Esophagus muscularis mucosa (tissue), 4 donors: Measurements from ENCODE around the gene OSBPL10. TPM values are rescaled to one million over a fixed set of nuclear protein-coding genes. Genes with fewer than 3 reads are reported as not detected.

Experiments
- DNase-seq: peaks from one replicate; pipeline ENCODE4 v3.0.0-alpha.2; 2017; ENCODE audit errors: extremely low spot score
- H3K27ac ChIP-seq, 4 donors: fragments of 200-600 bp; sonication (generic); replicated peaks in 1 of 4; 1 replicate in 3 of 4; 2 replicates in 1 of 4; pipeline ENCODE4 v1.5.1; 2016 to 2019; ENCODE audit warnings: mild to moderate bottlenecking in 1 of 4
- H3K27me3 ChIP-seq, 4 donors: fragments of 200-600 bp; sonication (generic); one replicate each; pipeline versions ENCODE4 v1.5.1 to v1.6.0; 2016 to 2019
- H3K36me3 ChIP-seq, 4 donors: fragments of 200-600 bp; sonication (generic); one replicate each; pipeline ENCODE4 v1.5.1; 2016 to 2019
- H3K4me1 ChIP-seq, 4 donors: fragments of 200-600 bp; sonication (generic); one replicate each; pipeline ENCODE4 v1.5.1; 2016 to 2019
- H3K4me3 ChIP-seq, 4 donors: fragments of 200-600 bp; sonication (generic); 1 replicate in 2 of 4; 2 replicates in 2 of 4; pipeline ENCODE4 v1.5.1; 2016 to 2019; ENCODE audit warnings: mild to moderate bottlenecking in 4 of 4, moderate library complexity in 1 of 4
- H3K9me3 ChIP-seq, 4 donors: fragments of 200-600 bp; sonication (generic); 1 replicate in 3 of 4; 2 replicates in 1 of 4; pipeline ENCODE4 v1.5.1; 2016 to 2019
- CTCF ChIP-seq, 3 experiments: fragments of 200-600 bp in 2 of 3; fragments of 450-650 bp in 1 of 3; sonication (generic) in 2 of 3; IDR thresholded peaks; one replicate each; pipeline ENCODE4 v1.5.1; 2017 to 2019; ENCODE audit warnings: antibody characterized with exemption in 3 of 3, mild to moderate bottlenecking in 2 of 3, moderate library complexity in 1 of 3
- EP300 ChIP-seq: sonication (generic); formaldehyde crosslinking; IDR thresholded peaks from one replicate; pipeline ENCODE4 v1.6.1; 2017; ENCODE audit warnings: antibody characterized with exemption
- POLR2A ChIP-seq: fragments of 450-650 bp; IDR thresholded peaks from one replicate; pipeline ENCODE4 v1.6.1; 2017; ENCODE audit warnings: antibody characterized with exemption, moderate library complexity, mild to moderate bottlenecking, low read depth
- POLR2AphosphoS5 ChIP-seq, 2 donors: sonication (generic); formaldehyde crosslinking; IDR thresholded peaks; one replicate each; pipeline ENCODE4 v1.6.1; 2017; ENCODE audit warnings: antibody characterized with exemption in 2 of 2
- WGBS: methylation state at CpG from one replicate; pipeline ENCODE4 v1.1.5; 2018; 5-methylcytosine and 5-hydroxymethylcytosine counted together
- intact Hi-C: fragments of 100-400 bp; cut with DNase I; formaldehyde crosslinking; loops from one replicate; pipeline ENCODE4 v1.15.1; 2023
- total RNA-seq, 4 donors: library from RNA; depleted of rRNA; stranded (reverse); fragments of >200 nt; gene quantifications; one replicate each; pipeline versions ENCODE4 v1.1.0 to v1.2.1, GENCODE V29; 2016

The OSBPL10 gene
- total RNA-seq, 4 donors from 2014 or later = 6.3 to 12.2 (median 7.6) TPM

DNA sequence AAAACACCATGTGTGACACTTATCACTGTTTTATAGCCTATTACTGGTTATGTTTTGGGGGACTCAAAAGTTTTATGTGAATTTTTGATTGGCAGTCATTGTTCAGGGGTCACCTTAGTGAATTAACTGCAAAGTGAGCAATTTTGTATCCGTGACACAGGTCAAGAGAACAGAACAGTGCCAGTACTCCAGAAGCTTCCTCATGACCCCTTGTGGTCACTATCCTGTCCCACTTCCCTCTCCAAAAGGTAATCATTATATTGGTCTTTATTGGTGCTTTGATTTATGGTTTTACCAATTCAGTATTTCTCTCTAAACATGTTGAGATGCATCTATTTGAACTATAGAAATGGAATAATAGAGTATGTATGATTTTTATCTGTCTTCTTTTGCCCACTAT, 341.2 kb downstream of the OSBPL10 start:
- Histone ChIP-seq H3K4me3 (no peak overlapping the region), H3K27ac (no peak overlapping the region), H3K4me1 (peaks cover 0 to 4% (median 2%) of the 10 kb centered on the region in 4 donors), H3K27me3 (no peaks in the 10 kb centered on the region), H3K9me3 (no peaks in the 10 kb centered on the region), H3K36me3 (peaks cover 0 to 13% (median 5%) of the 10 kb centered on the region in 4 donors)
- intact Hi-C loops = no loop called here
- WGBS = 100% methylated on average over 1 of the region's 1 CpG
- TF ChIP-seq POLR2AphosphoS5 (IDR thresholded peaks at IDR 0.05) (no peak), POLR2A (no peak), CTCF (IDR thresholded peaks at IDR 0.05) (no peak), EP300 (no peak)
- DNase-seq = no peak

- H3K9me3 ChIP-seq = no peaks in the 10 kb centered on the region
- H3K4me3 ChIP-seq = no peak overlapping the region
- 55% methylated on average over 2 of the region's 2 CpGs for WGBS
- no peak overlapping the region for H3K27ac ChIP-seq
- H3K36me3 ChIP-seq = peaks cover 0 to 25% (median 11%) of the 10 kb centered on the region in 4 donors
- intact Hi-C loops = no loop called here
- no peak for DNase-seq
- H3K27me3 ChIP-seq = no peaks in the 10 kb centered on the region
- H3K4me1 ChIP-seq = peaks cover 0 to 4% (median 2%) of the 10 kb centered on the region in 4 donors
- TF ChIP-seq EP300 = no peak
- TF ChIP-seq CTCF (IDR thresholded peaks at IDR 0.05) = no peak
- no peak for TF ChIP-seq POLR2AphosphoS5 (IDR thresholded peaks at IDR 0.05)
- TF ChIP-seq POLR2A = no peak
Observed at GRCh38 chr3:31636694-31637442, 344.2 kb downstream of the OSBPL10 start.

GRCh38 chr3:31636049-31636448, 345.0 kb downstream of the OSBPL10 start:
- intact Hi-C loops = no loop called here
- 83% methylated on average over 4 of the region's 4 CpGs for WGBS
- DNase-seq = no peak
- no peaks in the 10 kb centered on the region for H3K27me3 ChIP-seq
- no peak overlapping the region for H3K27ac ChIP-seq
- no peak for TF ChIP-seq POLR2A
- no peak for TF ChIP-seq EP300
- no peak for TF ChIP-seq CTCF (IDR thresholded peaks at IDR 0.05)
- no peak for TF ChIP-seq POLR2AphosphoS5 (IDR thresholded peaks at IDR 0.05)
- peaks cover 1 to 33% (median 20%) of the 10 kb centered on the region in 4 donors for H3K36me3 ChIP-seq
- no peak overlapping the region for H3K4me3 ChIP-seq
- H3K4me1 ChIP-seq = peaks cover 0 to 4% (median 2%) of the 10 kb centered on the region in 4 donors
- no peaks in the 10 kb centered on the region for H3K9me3 ChIP-seq

DNA sequence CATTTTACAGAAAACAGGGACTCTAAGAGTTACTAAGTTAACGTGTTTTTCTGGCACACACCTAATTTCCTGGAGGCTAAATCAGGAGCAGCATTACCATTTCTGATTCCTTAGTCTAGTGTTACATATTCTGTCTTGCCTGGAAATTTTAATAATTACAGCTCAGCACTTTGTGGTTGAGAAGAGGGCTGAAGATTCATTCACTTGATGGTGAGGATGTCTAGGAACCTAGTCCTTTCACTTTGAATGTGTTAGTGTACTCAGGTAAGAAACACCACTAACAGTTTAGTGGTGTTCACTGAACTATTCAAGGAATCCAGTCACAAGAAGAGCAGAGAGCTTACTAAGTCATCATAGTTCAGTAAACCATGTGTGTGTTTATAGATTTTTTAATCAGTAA, 345.5 kb downstream of the OSBPL10 start:
- Histone ChIP-seq H3K4me3 (no peak overlapping the region), H3K9me3 (no peaks in the 10 kb centered on the region), H3K36me3 (peaks cover 6 to 38% (median 24%) of the 10 kb centered on the region in 4 donors), H3K27me3 (no peaks in the 10 kb centered on the region), H3K4me1 (peaks cover 0 to 4% (median 2%) of the 10 kb centered on the region in 4 donors), H3K27ac (no peak overlapping the region)
- TF ChIP-seq CTCF (IDR thresholded peaks at IDR 0.05) (no peak), POLR2A (no peak), POLR2AphosphoS5 (IDR thresholded peaks at IDR 0.05) (no peak)
- DNase-seq = no peak
- intact Hi-C loops = no loop called here
- 81% methylated on average over 1 of the region's 1 CpG for WGBS
